ENCODE measurements around the gene CHTF18. TPM values are rescaled to one million over a fixed set of nuclear protein-coding genes. Genes with fewer than 3 reads are reported as not detected.

The CHTF18 gene
- total and polyA plus RNA-seq, 2 of the 4 experiments (the other 2 are of a cell fraction): 3.2 to 21.4 TPM

GRCh38 chr16:827513-827912 is 39.1 kb downstream of the CHTF18 start:
- H2AK5ac ChIP-seq (ENCODE audit: low read depth, low read length): no peak overlapping the region
- no peak overlapping the region for H2BK120ac ChIP-seq (ENCODE audit: low read depth, low read length)
- no peaks in the 10 kb centered on the region for H3K79me1 ChIP-seq (ENCODE audit: low read depth in 1 of 2, low read length in 2 of 2)
- no peak overlapping the region for H2AK9ac ChIP-seq (replicated peaks; ENCODE audit: low read depth, low read length, poor library complexity)
- H4K91ac ChIP-seq (ENCODE audit: insufficient read depth, low read depth, low read length): no peak overlapping the region
- in situ Hi-C loops (cut with MboI; ENCODE audit: low sequenced_read_pairs): no loop called here
- H3K9me3 ChIP-seq (ENCODE audit: control insufficient read depth, insufficient read depth, low read length): no peaks in the 10 kb centered on the region
- H2BK15ac ChIP-seq (ENCODE audit: low read depth, low read length): no peak overlapping the region
- no peak overlapping the region for H3K9ac ChIP-seq (ENCODE audit: low read depth, low read length)
- H3K36me3 ChIP-seq (ENCODE audit: control insufficient read depth, insufficient read depth, low read length): no peaks in the 10 kb centered on the region
- no peak for TF ChIP-seq CTCF (conservative IDR thresholded peaks at IDR 0.05; ENCODE audit: low read depth, low read length)
- no peak for TF ChIP-seq MAFK (IDR thresholded peaks at IDR 0.05; ENCODE audit: low read depth, low read length)
- TF ChIP-seq RAD21 (IDR thresholded peaks at IDR 0.05; ENCODE audit: low read length): no peak
- no peak for TF ChIP-seq FOS (IDR thresholded peaks at IDR 0.05; ENCODE audit: low read depth, low read length)
- TF ChIP-seq MAZ (IDR thresholded peaks at IDR 0.05; ENCODE audit: borderline replicate concordance, low read depth, low read length): no peak
- no peak for TF ChIP-seq SMC3 (IDR thresholded peaks at IDR 0.05; ENCODE audit: low read depth, low read length)
- H3K18ac ChIP-seq (ENCODE audit: low read depth, low read length): no peak overlapping the region
- no peak overlapping the region for H3K56ac ChIP-seq (ENCODE audit: extremely low read depth, insufficient read depth, low read length)
- CTCF ChIA-PET: no interaction called here
- no peak overlapping the region for H3K27ac ChIP-seq (ENCODE audit: insufficient read depth, low read length)
- dilution Hi-C loops (cut with HindIII; ENCODE audit: low sequenced_read_pairs, unreplicated experiment): no loop called here
- H4K20me1 ChIP-seq (ENCODE audit: insufficient read depth, low read length): no peaks in the 10 kb centered on the region
- no peak overlapping the region for H2AFZ ChIP-seq (replicated peaks; ENCODE audit: low read length, poor library complexity)
- POLR2A ChIA-PET (ENCODE audit: unreplicated experiment): no interaction called here
- no peak overlapping the region for H3K23ac ChIP-seq (ENCODE audit: low read depth, low read length)
- no peak overlapping the region for H2BK20ac ChIP-seq (ENCODE audit: low read depth, low read length)
- DNase-seq: no peak
- no peak overlapping the region for H2BK5ac ChIP-seq (ENCODE audit: low read depth, low read length, poor library complexity, severe bottlenecking)
- intact Hi-C loops (cut with micrococcal nuclease): no loop called here
- BruUV-seq (replicated peaks): no TSS peak
- H3K4ac ChIP-seq (ENCODE audit: low read depth, low read length): no peak overlapping the region
- no peak overlapping the region for H4K8ac ChIP-seq (ENCODE audit: low read depth in 2 of 2, low read length in 2 of 2)
- H4K5ac ChIP-seq (ENCODE audit: low read depth, low read length): no peak overlapping the region
- WGBS, 2 experiments (ENCODE audit: extremely low coverage in 2 of 2, insufficient read length in 1 of 2): 88% methylated on average over 6 of the region's 24 CpGs; no CpG with 5 or more reads in 1 of the 2 experiments
- no peak overlapping the region for H3K14ac ChIP-seq (replicated peaks; ENCODE audit: low read depth, low read length)
- peaks cover 4% of the 10 kb centered on the region; the same call in 1 of the 2 replicates for H3K4me1 ChIP-seq (ENCODE audit: control insufficient read depth, insufficient read depth, low read length)
- H3K4me2 ChIP-seq (ENCODE audit: low read depth, low read length): no peak overlapping the region
- no peaks in the 10 kb centered on the region; the same call in 1 of the 2 replicates for H3K9me1 ChIP-seq (ENCODE audit: insufficient read depth, low read length)
- H3K27me3 ChIP-seq (ENCODE audit: control insufficient read depth, insufficient read depth, low read length): peaks cover 25% of the 10 kb centered on the region
- ATAC-seq (ENCODE audit: low read depth): no peak
- no peak overlapping the region for H3K4me3 ChIP-seq (ENCODE audit: insufficient read depth, low read depth, low read length)
